HL-60 (cell line): ENCODE results near the gene ARHGEF7.

Source experiments
- DNase-seq, 2 experiments: peaks; one replicate each; pipeline ENCODE4 v3.0.0-alpha.2; 2010 to 2020; ENCODE audit warnings: low read depth in 1 of 2, low spot score in 1 of 2
- H3K27ac ChIP-seq: fragments of 250-450 bp; sonication (Bioruptor Pico); replicated peaks from 2 replicates; pipeline ENCODE4 v1.5.1; 2020; ENCODE audit warnings: mild to moderate bottlenecking, moderate library complexity
- H3K27me3 ChIP-seq: fragments of 250-450 bp; sonication (Bioruptor Pico); 2 replicates; pipeline ENCODE4 v1.5.1; 2021; ENCODE audit warnings: mild to moderate bottlenecking, moderate library complexity; ENCODE audit not compliant: insufficient read depth, poor library complexity, severe bottlenecking
- H3K4me3 ChIP-seq: replicated peaks from 2 replicates; pipeline ENCODE4 v1.5.1; 2011; ENCODE audit warnings: mild to moderate bottlenecking, control low read depth, low read length; ENCODE audit not compliant: insufficient read depth
- GABPA ChIP-seq: IDR thresholded peaks from 2 replicates; pipeline ENCODE4 v1.6.1; 2012; ENCODE audit warnings: low read depth
- POLR2AphosphoS5 ChIP-seq: IDR thresholded peaks from 2 replicates; pipeline ENCODE4 v1.6.1; 2012; ENCODE audit warnings: low read depth
- REST ChIP-seq: IDR thresholded peaks from 2 replicates; pipeline ENCODE4 v1.6.1; 2012; ENCODE audit warnings: low read depth; ENCODE audit not compliant: insufficient replicate concordance
- SPI1 ChIP-seq: IDR thresholded peaks from 2 replicates; pipeline ENCODE4 v1.6.1; 2012; ENCODE audit warnings: low read depth, mild to moderate bottlenecking, borderline replicate concordance
- TF ChIP-seq, protein P1 (sequence below): IDR thresholded peaks from one replicate; pipeline ENCODE4 v1.5.1; 2011; ENCODE audit warnings: low read length, control low read depth, inconsistent platforms; ENCODE audit not compliant: insufficient read depth

ARHGEF7 gene

GRCh38 chr13:111267784-111268183 is 152.7 kb downstream of the ARHGEF7 start:
- TF ChIP-seq GABPA (no peak), REST (no peak), SPI1 (no peak), POLR2AphosphoS5 (no peak)
- TF ChIP-seq, protein P1, sequence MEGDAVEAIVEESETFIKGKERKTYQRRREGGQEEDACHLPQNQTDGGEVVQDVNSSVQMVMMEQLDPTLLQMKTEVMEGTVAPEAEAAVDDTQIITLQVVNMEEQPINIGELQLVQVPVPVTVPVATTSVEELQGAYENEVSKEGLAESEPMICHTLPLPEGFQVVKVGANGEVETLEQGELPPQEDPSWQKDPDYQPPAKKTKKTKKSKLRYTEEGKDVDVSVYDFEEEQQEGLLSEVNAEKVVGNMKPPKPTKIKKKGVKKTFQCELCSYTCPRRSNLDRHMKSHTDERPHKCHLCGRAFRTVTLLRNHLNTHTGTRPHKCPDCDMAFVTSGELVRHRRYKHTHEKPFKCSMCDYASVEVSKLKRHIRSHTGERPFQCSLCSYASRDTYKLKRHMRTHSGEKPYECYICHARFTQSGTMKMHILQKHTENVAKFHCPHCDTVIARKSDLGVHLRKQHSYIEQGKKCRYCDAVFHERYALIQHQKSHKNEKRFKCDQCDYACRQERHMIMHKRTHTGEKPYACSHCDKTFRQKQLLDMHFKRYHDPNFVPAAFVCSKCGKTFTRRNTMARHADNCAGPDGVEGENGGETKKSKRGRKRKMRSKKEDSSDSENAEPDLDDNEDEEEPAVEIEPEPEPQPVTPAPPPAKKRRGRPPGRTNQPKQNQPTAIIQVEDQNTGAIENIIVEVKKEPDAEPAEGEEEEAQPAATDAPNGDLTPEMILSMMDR, result no peak
- Histone ChIP-seq H3K27ac (no peak overlapping the region), H3K27me3 (no peaks in the 10 kb centered on the region), H3K4me3 (no peak overlapping the region)
- no peak for DNase-seq

- no peak overlapping the region for H3K4me3 ChIP-seq
- no peak for DNase-seq
- H3K27ac ChIP-seq, result no peak overlapping the region
- no peaks in the 10 kb centered on the region for H3K27me3 ChIP-seq
- TF ChIP-seq, protein P1, result no peak
- TF ChIP-seq REST (no peak), SPI1 (no peak), GABPA (no peak), POLR2AphosphoS5 (no peak)
Measured at GRCh38 chr13:111269508-111269907, 154.4 kb downstream of the ARHGEF7 start.

DNA sequence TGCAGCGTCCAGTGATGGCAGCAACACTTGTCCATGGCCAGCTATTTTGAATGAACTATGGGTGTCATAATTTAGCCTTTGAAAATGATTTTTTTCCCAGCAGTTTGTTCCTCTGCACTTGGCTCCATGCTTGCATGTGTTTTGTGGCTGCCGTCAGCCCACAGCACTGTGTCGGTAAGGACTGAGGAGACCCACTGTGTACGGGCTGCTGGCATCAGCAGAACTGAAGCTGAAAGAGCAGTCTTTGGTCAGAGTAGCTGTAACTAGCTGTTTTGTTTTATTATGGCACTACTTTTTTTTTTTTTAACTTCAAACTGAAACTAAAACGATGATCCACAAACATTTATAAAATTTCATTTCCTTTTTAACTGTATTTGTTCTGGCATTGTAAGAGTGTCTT is 155.0 kb downstream of the ARHGEF7 start:
- DNase-seq, result no peak
- Histone ChIP-seq H3K27ac (no peak overlapping the region), H3K27me3 (no peaks in the 10 kb centered on the region), H3K4me3 (no peak overlapping the region)
- TF ChIP-seq POLR2AphosphoS5 (no peak), SPI1 (no peak), REST (no peak), GABPA (no peak)
- TF ChIP-seq, protein P1, result no peak
